ENCODE measurements around the gene EIF4E3. TPM values are rescaled to one million over a fixed set of nuclear protein-coding genes. Genes with fewer than 3 reads are reported as not detected.

The EIF4E3 gene
- polyA plus RNA-seq, 3 donors = 35.6 to 111 (median 58.6) TPM

- no peaks in the 10 kb centered on the region for H3K9me3 ChIP-seq (replicated peaks in 1 of 2; ENCODE audit: control insufficient read depth in 1 of 2, insufficient read depth in 1 of 2, low read length in 2 of 2)
- intact Hi-C loops (cut with micrococcal nuclease) = loop anchor here in 1 of 2 donors (10.0 kb wide), 1 partner anchor 1123 kb away; the partner anchor contains the start of gene SHQ1
- Mint-ChIP-seq H3K36me3 (peaks cover 25 to 31% of the 10 kb centered on the region in 2 donors), H3K9me3 (peaks cover 0 to 4% (median 0%) of the 10 kb centered on the region in 7 donors), H3K4me1 (peaks cover 84% of the 10 kb centered on the region), H3K27me3 (ENCODE audit: low read depth in 3 of 3) (peaks cover 1 to 4% (median 2%) of the 10 kb centered on the region in 3 donors), H3K4me3 (peak overlapping the region; percentile 71 to 76), H3K27ac (peak overlapping the region; percentile 91 to 100 (median 97))
- no peak for TF ChIP-seq CTCF (IDR thresholded peaks at IDR 0.05)
- WGBS (ENCODE audit: insufficient coverage) = 7% methylated on average over 4 of the region's 6 CpGs
- peak overlapping the region; percentile 56 to 86 for H3K27ac ChIP-seq (ENCODE audit: low read depth in 1 of 2, low read length in 2 of 2)
- peak overlapping the region; percentile 23 for H2AFZ ChIP-seq (ENCODE audit: insufficient read depth, low read depth, low read length, poor library complexity, severe bottlenecking)
- H3K36me3 ChIP-seq (replicated peaks in 1 of 2; ENCODE audit: control insufficient read depth in 1 of 2, insufficient read depth in 2 of 2, low read length in 2 of 2) = peaks cover 0 to 9% of the 10 kb centered on the region in 2 donors
- peaks cover 51 to 77% of the 10 kb centered on the region in 2 donors for H3K4me1 ChIP-seq (ENCODE audit: control insufficient read depth in 1 of 2, insufficient read depth in 2 of 2, low read length in 2 of 2)
- H3K4me2 ChIP-seq (replicated peaks; ENCODE audit: extremely low read depth, low read length, poor library complexity, severe bottlenecking) = peak overlapping the region; percentile 98
- H3K9ac ChIP-seq (ENCODE audit: insufficient read depth, low read length, poor library complexity, severe bottlenecking) = peak overlapping the region; percentile 6
- H4K20me1 ChIP-seq (ENCODE audit: insufficient read depth, low read length) = peaks cover 48% of the 10 kb centered on the region
- H3K27me3 ChIP-seq (ENCODE audit: control insufficient read depth in 2 of 2, insufficient read depth in 2 of 2, low read length in 2 of 2) = no peaks in the 10 kb centered on the region
- H3K79me2 ChIP-seq (ENCODE audit: insufficient read depth, low read length) = peaks cover 93% of the 10 kb centered on the region
- DNase-seq = peak; percentile 72 to 76 (median 75)
- H3K4me3 ChIP-seq (replicated peaks in 1 of 3; ENCODE audit: low read depth in 2 of 3, low read length in 3 of 3) = peak overlapping the region in 2 of 3 experiments; percentile 21 to 97
Observed at GRCh38 chr3:71721651-71722157, 3.5 kb downstream of the EIF4E3 start.

- peaks cover 0 to 9% of the 10 kb centered on the region in 2 donors for H3K36me3 ChIP-seq (replicated peaks in 1 of 2; ENCODE audit: control insufficient read depth in 1 of 2, insufficient read depth in 2 of 2, low read length in 2 of 2)
- Mint-ChIP-seq H3K27ac (peak overlapping the region; percentile 91 to 100 (median 97)), H3K27me3 (ENCODE audit: low read depth in 3 of 3) (peaks cover 1 to 4% (median 2%) of the 10 kb centered on the region in 3 donors), H3K36me3 (peaks cover 25 to 31% of the 10 kb centered on the region in 2 donors), H3K9me3 (peaks cover 0 to 4% (median 0%) of the 10 kb centered on the region in 7 donors), H3K4me3 (peak overlapping the region in 1 of 2 donors; percentile 76), H3K4me1 (peaks cover 80% of the 10 kb centered on the region)
- H3K4me3 ChIP-seq (replicated peaks in 1 of 3; ENCODE audit: low read depth in 2 of 3, low read length in 3 of 3) = peak overlapping the region in 1 of 3 experiments; percentile 97
- H3K27ac ChIP-seq (ENCODE audit: low read depth in 1 of 2, low read length in 2 of 2) = peak overlapping the region; percentile 56 to 86
- TF ChIP-seq CTCF (IDR thresholded peaks at IDR 0.05) = no peak
- intact Hi-C loops (cut with micrococcal nuclease) = loop anchor here in 1 of 2 donors (10.0 kb wide), 1 partner anchor 1124 kb away; the partner anchor contains the start of gene SHQ1
- peak overlapping the region; percentile 6 for H3K9ac ChIP-seq (ENCODE audit: insufficient read depth, low read length, poor library complexity, severe bottlenecking)
- no peak overlapping the region for H2AFZ ChIP-seq (ENCODE audit: insufficient read depth, low read depth, low read length, poor library complexity, severe bottlenecking)
- H3K4me1 ChIP-seq (ENCODE audit: control insufficient read depth in 1 of 2, insufficient read depth in 2 of 2, low read length in 2 of 2) = peaks cover 46 to 70% of the 10 kb centered on the region in 2 donors
- H3K4me2 ChIP-seq (replicated peaks; ENCODE audit: extremely low read depth, low read length, poor library complexity, severe bottlenecking) = peak overlapping the region; percentile 98
- H3K27me3 ChIP-seq (ENCODE audit: control insufficient read depth in 2 of 2, insufficient read depth in 2 of 2, low read length in 2 of 2) = no peaks in the 10 kb centered on the region
- DNase-seq = no peak
- peaks cover 55% of the 10 kb centered on the region for H4K20me1 ChIP-seq (ENCODE audit: insufficient read depth, low read length)
- no peaks in the 10 kb centered on the region for H3K9me3 ChIP-seq (replicated peaks in 1 of 2; ENCODE audit: control insufficient read depth in 1 of 2, insufficient read depth in 1 of 2, low read length in 2 of 2)
- peaks cover 93% of the 10 kb centered on the region for H3K79me2 ChIP-seq (ENCODE audit: insufficient read depth, low read length)
- WGBS (ENCODE audit: insufficient coverage) = 72% methylated on average over 7 of the region's 7 CpGs
Observed at GRCh38 chr3:71721002-71721401, 4.2 kb downstream of the EIF4E3 start.
